CD1c-positive myeloid dendritic cell (primary cell): ENCODE data around the gene SLC29A1.
"Not testable (repeated sequence)": the region's sequence is repeated elsewhere in the genome, so short reads cannot be mapped to it uniquely, and the experiment has no call there.

Experiments
- DNase-seq: peaks from one replicate; pipeline ENCODE4 v3.0.0-alpha.2; 2016; ENCODE audit errors: extremely low spot score

SLC29A1 gene

DNA sequence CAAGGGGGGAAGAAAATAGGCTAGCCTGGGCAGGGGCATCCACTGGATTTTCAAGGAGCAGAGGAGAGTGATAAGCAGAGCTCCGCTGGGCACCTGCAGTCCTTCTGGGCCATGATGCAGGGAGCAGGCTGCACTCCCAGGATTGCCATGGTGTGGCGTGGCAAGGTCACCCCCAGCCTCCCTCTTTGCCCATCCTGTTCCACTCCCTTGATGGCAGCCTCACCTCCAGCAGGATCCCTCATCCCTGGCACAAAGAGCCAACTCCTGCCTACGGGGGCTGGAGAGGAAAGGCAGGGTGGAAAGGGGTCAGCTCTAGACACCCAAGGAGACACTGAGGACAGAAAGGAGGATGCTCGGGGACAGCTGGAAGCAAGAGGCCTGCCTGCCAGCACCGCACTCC lies 29.1 kb upstream of the SLC29A1 start:
- DNase-seq = no peak

DNA sequence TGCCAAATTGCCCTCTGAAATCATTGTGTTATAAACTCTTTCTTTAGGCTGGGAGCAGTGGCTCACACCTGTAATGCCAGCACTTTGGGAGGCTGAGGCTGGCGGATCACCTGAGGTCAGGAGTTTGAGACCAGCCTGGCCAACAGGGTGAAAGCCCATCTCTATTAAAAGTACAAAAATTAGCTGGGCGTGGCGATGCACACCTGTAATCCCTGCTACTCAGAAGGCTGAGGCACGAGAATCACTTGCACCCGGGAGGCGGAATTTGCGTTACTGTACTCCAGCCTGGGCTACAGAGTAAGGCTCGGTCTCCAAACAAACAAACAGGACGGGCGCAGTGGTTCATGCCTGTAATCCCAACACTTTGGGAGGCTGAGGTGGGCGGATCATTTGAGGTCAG lies 27.0 kb upstream of the SLC29A1 start:
- not testable (repeated sequence) for DNase-seq

DNA sequence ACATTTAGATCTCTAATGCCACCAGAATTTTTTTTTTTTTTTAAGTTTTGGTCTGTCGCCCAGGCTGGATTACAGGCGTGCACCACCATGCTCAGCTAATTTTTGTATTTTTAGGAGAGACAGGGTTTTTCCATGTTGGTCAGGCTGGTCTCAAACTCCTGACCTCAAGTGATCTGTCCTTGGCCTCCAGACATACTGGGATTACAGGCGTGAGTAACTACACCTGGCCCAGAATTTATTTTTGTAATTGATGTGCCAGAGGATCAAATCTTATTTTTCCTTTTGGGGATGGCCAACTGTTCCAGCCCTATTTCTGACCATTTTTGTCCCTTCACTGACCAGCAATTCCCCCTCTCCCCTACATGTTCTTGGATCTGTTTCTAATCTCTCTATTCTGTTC lies 24.7 kb upstream of the SLC29A1 start:
- DNase-seq = no peak

DNA sequence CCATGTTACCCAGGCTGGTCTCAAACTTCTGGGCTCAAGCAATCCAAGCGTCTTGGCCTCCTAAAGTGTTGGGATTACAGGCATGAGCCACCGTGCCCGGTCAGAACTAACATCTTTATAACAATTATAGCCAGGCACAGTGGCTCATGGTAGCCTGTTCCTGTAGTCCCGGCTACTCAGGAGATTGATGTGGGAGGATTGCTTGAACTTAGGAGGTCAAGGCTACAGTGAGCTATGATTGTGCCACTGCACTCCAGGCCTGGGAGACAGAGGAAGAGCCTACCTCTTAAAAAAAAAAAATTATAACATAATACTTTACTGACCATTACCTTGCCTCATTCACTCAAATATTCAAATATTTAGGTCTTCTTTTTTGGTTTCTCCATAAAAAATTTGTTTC lies 23.5 kb upstream of the SLC29A1 start:
- no peak for DNase-seq

DNA sequence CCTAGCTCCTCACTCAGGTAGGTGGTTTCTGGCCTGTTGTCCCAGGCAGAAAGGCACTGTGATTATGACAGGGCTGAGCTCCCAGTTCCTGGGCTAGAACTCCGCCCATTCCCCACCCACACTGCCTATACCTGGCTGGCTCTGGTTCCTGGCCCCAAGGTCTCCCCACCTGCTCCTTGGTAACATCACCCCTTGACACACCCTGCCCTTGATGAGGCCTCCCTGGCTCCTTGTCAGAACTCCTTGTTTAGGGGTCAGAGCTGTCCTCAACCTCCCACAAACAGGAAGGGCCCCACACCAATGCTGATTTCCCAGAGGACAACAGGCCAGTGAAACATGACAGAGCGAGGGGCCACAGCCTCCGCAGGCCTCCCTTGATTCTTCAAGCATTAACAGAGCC lies 22.2 kb upstream of the SLC29A1 start:
- DNase-seq = no peak

DNA sequence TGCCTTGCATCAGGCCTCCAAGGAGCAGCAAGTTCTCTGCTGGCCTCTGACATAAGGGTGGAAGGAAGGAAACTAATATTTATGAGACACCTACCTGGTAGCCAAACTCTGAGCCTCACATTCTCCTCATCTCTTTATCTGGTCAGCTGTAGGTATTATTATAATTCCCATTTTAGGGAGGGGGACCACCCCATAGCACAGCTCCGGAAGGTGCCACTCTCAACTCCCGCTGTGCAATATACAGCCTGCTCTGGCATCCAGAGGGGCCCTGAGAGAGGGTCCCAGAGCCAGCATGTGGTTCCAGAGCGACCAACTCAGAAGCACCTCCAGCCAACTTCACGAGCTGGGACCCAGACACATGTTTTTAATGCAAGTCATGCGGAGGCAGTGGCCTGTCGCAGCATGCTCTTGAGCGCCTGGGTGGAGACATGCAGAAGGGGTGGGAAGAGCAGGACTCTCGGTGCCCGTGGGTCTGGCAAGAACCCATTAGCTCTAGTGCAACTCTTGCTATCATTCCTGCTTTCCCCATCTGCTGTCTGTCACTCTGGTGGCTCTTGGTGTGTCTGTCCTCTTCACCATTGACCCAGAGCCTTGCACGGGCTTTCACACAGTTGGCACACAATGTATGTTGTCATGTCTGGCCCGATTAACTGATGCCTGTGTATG lies 21.6 kb upstream of the SLC29A1 start:
- no peak for DNase-seq

DNA sequence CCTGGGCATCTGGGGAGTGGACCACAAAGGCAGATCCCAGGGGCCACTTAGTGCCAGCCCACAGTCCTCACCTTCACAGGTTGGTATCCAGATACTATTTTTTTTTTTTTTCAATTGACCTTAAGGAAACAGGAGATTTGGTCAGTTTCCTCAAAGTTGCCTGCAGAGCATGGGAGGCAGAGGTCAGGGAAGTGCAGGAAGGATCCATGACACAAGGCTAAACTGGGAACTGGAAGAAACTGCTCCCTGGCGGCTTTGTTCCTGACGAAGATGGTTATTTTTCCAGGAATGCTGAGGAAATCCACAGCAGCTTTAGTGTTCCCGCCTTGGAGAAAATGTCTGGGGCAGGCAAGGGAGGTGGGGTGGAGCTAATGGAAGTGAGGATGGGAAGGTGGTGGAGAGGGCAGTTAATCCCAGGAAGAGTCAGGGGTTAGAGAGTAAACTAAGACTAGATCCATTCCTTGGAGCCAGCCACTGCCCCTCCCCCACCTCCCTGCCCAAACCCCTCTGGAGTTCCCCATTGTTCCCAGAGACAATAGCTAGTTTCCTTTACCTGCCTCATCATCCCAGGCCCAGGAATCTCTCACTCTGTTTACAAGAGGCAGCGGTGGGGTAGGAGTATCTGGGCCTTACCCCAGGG lies 20.9 kb upstream of the SLC29A1 start:
- DNase-seq = no peak

DNA sequence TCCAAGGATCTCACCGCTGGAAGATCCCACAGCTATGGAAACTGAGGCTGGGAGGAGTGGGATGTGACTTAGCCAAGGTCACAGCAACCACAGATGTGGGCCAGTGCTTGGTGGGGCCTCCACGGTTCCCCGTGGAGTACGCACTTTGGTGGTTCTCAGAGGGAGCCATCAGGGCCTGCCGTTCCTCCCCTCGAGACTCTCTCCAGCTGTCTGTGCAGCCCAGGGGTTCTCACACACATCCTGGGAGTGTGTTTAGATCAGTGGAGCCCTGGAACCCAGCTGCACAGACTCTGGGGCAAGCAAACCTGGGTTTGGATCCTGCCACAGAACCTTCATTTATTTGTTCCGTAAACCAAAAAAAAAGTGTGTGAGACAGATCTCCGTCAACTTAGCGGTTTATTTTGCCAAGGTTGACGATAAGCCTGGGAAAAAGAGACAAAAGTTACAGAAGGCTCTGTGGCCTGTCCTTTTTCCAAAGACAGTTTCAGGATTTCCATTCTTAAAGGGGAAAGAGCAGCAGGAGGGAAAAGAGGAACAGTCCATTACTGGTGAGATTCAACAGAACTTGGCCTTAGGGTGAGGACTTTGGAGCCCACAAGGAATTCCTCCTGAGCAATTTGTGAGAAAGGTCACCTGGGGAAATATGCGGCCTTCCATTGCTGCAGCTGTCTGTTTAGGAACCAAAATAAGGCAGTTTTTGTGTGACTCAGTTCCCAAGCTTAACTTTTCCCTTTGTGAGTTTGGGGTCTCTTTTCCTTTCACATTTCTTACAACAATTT lies 20.2 kb upstream of the SLC29A1 start:
- no peak for DNase-seq

DNA sequence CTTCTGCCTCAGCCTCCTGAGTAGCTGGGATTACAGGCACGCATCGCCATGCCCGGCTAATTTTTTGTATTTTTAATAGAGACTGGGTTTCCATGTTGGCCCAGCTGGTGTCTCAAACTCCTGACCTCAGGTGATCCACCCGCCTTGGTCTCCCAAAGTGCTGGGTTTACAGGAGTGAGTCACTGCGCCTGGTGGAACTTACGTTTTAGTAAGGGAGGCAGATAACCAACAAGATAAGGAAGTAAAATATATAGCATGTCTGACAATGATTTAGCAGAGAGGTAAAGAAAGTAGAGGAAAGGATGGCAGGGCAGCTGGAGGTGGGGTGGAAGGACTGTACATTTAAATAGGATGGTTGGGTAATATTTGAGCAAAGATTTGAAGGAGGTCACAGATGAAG lies 19.4 kb upstream of the SLC29A1 start:
- no peak for DNase-seq

DNA sequence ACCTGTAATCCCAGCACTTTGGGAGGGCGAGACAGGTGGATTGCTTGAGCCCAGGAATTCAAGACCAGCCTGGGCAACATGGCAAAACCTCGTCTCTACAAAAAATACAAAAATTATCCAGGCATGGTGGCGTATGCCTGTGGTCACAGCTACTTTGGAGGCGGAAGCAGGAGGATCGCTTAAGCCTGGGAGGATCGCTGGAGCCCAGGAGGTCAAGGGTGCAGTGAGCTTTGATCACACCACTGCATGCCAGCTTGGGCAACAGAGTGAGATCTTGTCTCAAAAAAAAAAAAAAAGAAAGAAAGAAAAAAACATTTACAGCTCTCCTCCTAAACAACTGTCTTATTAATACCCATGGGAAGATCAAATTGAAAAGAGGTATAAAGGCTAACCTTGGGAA lies 15.4 kb upstream of the SLC29A1 start:
- no peak for DNase-seq

DNA sequence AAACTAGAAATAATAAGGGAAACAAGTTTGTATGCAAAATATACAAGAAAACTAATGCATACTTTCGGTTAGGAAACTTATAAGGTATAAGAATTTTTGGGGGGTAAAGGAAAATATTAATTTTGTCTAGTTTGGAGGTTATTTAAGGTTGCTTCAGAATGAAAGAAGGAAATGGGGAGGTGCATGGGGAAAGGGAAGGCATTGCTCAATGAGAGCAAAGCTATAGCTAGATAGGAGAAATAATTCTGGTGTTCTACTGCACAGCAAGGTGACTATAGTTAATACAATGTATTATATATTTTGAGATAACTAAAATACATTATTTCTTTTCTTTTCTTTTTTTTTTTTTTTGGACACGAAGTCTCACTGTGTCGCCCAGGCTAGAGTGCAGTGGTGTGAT lies 12.1 kb upstream of the SLC29A1 start:
- no peak for DNase-seq

DNA sequence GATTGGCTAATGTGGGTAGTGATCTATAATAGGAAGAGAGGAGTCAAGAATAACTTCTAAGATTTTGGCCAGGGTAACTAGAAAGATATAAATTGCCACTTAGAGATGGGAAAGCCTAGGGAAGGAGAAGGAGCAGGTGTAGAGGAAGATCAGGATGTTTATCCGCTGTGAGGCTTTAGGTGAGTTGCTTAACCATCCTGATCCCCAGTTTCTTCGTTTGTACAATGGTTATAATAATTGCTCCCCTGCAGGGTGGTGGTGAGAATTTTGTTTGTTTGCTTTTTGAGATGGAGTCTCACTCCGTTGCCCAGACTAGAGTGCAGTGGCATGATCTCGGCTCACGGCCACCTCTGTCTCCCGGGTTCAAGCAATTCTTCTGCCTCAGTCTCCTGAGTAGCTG lies 9.1 kb upstream of the SLC29A1 start:
- no peak for DNase-seq

DNA sequence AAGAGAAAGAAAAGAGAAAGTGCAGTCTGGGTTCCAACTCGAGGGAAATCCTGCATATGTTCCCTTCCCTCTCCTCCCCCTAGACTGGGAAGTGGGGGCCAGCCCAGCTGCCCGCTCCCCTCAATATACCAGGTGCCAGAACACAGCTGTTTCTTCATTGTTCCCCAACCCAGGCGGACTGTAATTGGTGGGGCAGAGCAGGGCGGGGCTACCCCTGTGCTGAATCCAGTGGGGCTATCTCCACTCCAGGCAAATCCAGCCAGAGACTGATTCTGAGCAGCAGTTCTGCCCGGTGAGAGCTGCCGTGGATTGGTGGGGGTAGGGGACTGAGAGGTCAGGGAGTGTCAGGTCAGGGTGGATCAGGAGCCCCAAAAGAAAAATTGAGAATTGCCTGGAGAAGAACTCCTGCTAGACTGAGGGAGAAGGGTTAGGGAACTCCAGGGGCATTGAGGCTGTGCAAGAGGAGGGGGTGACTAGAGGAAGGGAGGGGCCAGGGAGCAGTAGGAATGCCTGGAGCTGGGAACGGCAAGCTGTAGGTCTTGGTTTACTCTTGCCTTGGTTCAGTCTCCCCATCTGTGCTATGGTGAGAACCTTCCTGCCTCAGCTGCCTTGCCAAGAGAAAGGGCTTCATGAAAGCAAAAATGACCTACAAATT lies 6.6 kb upstream of the SLC29A1 start, which contains the start of gene MYMX:
Gene MYMX (plus strand): TSS at position 250 of the 655 bp plus-strand sequence. CDS start 546 bp downstream, outside the sequence.
- no peak for DNase-seq

DNA sequence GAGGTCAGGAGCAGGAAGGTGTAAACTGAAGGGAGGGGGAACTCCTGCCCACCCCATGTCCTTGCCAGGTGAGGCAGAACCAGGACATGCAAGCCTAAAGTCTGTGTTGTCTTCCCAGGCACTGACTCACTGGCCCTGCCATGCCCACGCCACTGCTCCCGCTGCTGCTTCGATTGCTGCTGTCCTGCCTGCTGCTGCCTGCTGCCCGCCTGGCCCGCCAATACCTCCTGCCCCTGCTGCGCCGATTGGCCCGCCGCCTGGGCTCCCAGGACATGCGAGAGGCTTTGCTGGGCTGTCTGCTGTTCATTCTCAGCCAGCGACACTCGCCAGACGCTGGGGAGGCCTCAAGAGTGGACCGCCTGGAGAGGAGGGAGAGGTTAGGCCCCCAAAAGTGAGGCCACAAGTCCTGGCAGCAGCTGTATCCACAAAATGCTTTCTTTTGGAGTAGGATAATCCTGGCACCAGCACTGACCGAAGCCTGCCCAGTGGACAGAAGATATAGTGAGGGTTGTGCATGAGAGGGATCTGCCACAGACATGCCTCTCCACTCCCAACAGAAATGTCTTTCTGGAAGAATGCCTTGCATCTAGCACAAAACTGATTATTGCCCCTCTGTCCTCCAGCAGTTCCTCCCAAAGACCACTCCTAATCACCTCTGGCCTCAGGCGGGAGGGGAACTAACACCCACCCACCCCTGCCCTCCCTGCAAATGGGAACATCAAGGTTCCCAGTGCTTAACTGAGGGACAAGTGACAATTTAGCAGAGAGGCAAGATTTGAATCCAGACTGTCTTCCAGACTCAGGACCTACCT lies 5.9 kb upstream of the SLC29A1 start:
- peak; percentile 28 for DNase-seq

DNA sequence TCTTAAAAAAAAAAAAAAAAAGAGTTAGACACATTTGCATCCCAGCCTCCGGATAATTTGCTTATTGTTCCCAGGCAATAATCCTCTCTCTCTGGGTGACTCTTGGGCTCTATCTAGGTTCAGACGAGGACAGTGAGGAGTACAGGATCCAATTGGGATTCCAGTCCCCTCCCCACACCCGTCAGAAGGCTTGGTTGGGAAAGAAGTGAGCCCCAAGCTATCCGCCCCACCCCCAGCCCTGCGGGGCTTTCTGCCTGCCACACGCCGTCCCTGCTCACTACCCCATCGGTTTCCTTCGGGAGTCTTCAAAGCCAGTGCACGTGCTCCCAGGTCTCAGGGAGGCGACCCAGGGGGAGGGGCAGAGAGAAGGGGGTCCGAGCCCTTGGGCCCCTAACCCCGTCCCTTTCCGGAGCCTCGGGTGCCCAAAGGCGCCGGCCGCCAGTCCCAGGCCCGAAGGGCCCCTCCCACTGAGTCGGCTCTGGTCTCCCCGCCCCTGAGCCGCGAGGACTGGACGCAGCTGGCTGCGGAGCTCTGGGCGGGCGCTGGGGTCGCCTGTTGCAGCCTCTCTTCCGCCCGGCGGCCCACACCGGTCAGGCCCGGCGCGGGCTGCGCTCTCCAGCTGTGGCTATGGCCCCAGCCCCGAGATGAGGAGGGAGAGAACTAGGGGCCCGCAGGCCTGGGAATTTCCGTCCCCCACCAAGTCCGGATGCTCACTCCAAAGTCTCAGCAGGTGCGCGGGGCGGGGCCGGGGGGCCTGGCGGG lies 4.2 kb upstream of the SLC29A1 start:
- DNase-seq = peak; percentile 63

DNA sequence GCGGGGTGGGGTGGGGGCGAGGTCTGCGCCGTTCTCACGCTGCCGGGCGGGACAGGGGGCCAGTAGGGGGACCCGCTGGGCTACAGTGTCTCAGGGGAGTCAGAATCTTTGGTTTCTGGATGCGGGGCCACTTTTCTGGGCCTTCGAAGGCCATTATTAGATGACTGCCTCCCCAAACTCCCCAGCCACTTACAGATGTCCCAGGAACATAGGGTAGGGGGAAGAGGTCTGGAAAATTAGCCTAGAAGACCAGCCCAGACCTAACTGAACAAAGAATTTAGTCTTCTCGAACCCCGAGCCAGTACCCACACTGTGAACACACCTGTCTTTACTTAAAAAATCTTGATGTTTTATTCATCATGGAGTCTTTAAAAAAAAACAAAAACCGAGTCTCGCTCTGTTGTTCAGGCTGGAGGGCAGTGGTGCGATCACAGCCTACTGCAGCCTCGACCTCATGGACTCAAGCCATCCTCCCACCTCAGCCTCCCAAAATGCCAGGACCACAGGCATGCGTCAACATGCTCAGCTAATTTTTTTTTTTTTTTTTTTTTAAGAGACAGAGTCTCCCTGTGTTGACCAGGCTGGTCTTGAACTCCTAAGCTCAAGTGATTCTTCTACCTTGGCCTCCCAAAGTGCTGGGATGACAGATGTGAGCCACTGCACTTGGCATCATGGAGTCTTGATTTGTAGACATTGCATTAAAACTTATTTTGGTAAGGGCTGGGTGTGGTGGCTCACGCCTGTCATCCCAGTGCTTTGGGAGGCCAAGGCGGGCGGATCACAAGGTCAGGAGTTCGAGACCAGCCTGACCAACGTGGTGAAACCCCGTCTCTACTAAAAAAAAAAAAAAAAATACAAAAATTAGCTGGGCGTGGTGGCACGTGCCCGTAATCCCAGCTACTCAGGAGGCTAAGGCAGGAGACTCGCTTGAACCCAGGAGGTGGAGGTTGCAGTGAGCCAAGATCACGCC lies 3.3 kb upstream of the SLC29A1 start:
- no peak for DNase-seq

DNA sequence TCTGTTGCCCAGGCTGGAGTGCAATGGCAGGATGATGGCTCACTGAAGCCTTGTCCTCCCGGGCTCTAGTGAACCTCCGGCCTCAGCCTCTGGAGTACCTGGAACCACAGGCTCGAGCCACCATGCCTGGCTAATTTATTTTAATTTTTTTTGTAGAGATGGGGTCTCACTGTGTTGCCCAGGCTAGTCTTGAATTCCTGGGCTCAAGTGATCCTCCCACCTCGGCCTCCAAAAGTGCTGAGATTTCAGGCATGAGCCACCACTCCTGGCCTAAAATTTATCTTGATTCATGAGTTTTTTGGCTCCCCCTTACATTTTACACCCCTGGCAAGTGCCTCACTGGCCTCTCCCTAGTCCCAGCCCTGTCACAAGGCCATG lies 2.5 kb upstream of the SLC29A1 start:
- DNase-seq = no peak

DNA sequence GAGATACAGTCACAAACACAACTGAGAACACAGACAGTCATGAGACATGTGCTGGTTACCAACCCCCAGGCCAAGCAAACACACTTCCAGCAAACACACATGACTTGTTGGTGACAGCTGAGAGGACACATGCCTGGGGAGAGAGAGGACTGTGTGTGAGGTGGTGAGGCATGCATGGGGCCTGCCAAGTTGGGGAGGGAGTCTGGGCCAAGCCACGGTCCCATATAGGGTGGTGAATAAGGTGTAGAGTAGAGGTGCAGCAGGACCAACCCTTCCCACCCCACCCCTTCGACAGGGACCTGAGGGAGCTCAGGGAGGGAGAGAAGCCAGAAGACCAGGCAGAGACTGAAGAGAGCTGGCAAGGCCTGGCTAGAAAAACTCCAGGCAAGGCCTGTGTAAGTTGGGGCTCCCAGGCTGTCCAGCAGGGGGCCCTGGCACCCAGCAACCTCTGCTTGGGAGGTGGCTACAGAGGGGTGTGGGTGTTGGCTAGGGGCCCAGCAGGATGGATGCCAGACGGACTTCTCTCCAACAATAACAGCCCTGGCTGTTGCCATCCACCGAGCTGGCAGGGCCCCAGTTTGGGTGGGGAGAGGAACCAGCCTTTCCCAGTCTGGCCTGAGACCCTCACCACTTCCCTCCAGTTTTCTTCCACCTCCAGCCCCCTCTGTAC lies 2.0 kb upstream of the SLC29A1 start:
- peak; percentile 84 for DNase-seq

DNA sequence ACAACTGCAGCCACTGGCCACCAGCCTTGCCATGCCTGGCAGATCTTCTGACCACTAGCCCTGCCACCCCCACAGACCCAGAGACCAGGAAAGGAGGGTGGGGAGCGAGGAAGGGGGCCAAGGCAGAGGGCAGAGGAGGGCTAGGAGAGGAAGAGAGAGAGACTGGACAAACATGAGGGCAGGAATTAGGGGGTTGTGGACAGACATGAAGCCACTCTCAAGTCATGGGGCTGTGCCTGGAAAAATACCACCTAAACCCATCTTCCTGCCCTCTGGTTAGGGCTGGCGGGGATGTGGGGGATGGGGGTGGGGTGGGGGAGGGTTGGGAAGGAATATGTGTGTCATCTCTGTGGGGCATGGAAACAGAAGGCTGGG lies 1.4 kb upstream of the SLC29A1 start:
- no peak for DNase-seq
